H9 (cell line): Measurements from ENCODE around the gene TNPO1. TPM values are rescaled to one million over a fixed set of nuclear protein-coding genes. Genes with fewer than 3 reads are reported as not detected.
A peak's percentile ranks its signal among the peaks of the same experiment; 100 is the strongest.

Experiments used
- DNase-seq: peaks from one replicate; pipeline ENCODE4 v3.0.0-alpha.2; 2017
- H2AFZ ChIP-seq: one replicate; pipeline ENCODE4 v1.6.1; 2013; ENCODE audit warnings: mild to moderate bottlenecking, low read length, control low read depth, moderate library complexity
- H2AK5ac ChIP-seq: 2 replicates; pipeline ENCODE4 v1.6.1; 2013; ENCODE audit warnings: low read length, control low read depth, mixed read lengths; ENCODE audit not compliant: insufficient read length
- H2BK120ac ChIP-seq: one replicate; pipeline ENCODE4 v1.6.1; 2013; ENCODE audit warnings: low read depth, mild to moderate bottlenecking, low read length, control low read depth, inconsistent platforms; ENCODE audit not compliant: poor library complexity, severe bottlenecking
- H2BK12ac ChIP-seq: 2 replicates; pipeline ENCODE4 v1.6.1; 2013; ENCODE audit warnings: low read length, control low read depth, mixed read lengths, low read depth; ENCODE audit not compliant: insufficient read length
- H2BK15ac ChIP-seq: 2 replicates; pipeline ENCODE4 v1.6.1; 2013; ENCODE audit warnings: low read depth, low read length, control low read depth
- H2BK20ac ChIP-seq: one replicate; pipeline ENCODE4 v1.6.1; 2013; ENCODE audit warnings: low read depth, mild to moderate bottlenecking, low read length, control low read depth, inconsistent platforms; ENCODE audit not compliant: poor library complexity, severe bottlenecking
- H2BK5ac ChIP-seq: 2 replicates; pipeline ENCODE4 v1.6.1; 2013; ENCODE audit warnings: low read length, control low read depth, mixed read lengths; ENCODE audit not compliant: insufficient read length
- H3K14ac ChIP-seq: 2 replicates; pipeline ENCODE4 v1.6.1; 2013; ENCODE audit warnings: low read length, control low read depth; ENCODE audit not compliant: insufficient read depth
- H3K18ac ChIP-seq: 2 replicates; pipeline ENCODE4 v1.6.1; 2013; ENCODE audit warnings: low read depth, mild to moderate bottlenecking, mixed read lengths, low read length, control low read depth; ENCODE audit not compliant: insufficient read length
- H3K23ac ChIP-seq: 2 replicates; pipeline ENCODE4 v1.6.1; 2013; ENCODE audit warnings: low read length, control low read depth, mixed read lengths, low read depth; ENCODE audit not compliant: insufficient read length
- H3K23me2 ChIP-seq: 2 replicates; pipeline ENCODE4 v1.6.1; 2013; ENCODE audit warnings: low read depth, mild to moderate bottlenecking, mixed read lengths, low read length, control low read depth; ENCODE audit not compliant: insufficient read length, poor library complexity, severe bottlenecking
- H3K27ac ChIP-seq: 2 replicates; pipeline ENCODE4 v1.5.1; 2013; ENCODE audit warnings: low read length, control low read depth, mixed read lengths, low read depth; ENCODE audit not compliant: insufficient read length
- H3K27me3 ChIP-seq: 2 replicates; pipeline ENCODE4 v1.6.1; 2013; ENCODE audit warnings: low read length, control low read depth, inconsistent platforms; ENCODE audit not compliant: insufficient read depth
- H3K4ac ChIP-seq: 2 replicates; pipeline ENCODE4 v1.6.1; 2013; ENCODE audit warnings: low read depth, mild to moderate bottlenecking, control low read depth, inconsistent platforms, low read length, moderate library complexity
- H3K4me1 ChIP-seq: 2 replicates; pipeline ENCODE4 v1.6.1; 2013; ENCODE audit warnings: low read length, control low read depth, inconsistent platforms; ENCODE audit not compliant: insufficient read depth
- H3K4me2 ChIP-seq: 2 replicates; pipeline ENCODE4 v1.6.1; 2013; ENCODE audit warnings: low read length, control low read depth, mixed read lengths; ENCODE audit not compliant: insufficient read length, insufficient read depth
- H3K56ac ChIP-seq: 2 replicates; pipeline ENCODE4 v1.6.1; 2013; ENCODE audit warnings: low read depth, mild to moderate bottlenecking, mixed read lengths, low read length, control low read depth; ENCODE audit not compliant: insufficient read length
- H3K79me1 ChIP-seq: 2 replicates; pipeline ENCODE4 v1.6.1; 2013; ENCODE audit warnings: low read depth, mild to moderate bottlenecking, moderate library complexity, low read length, control low read depth, inconsistent platforms; ENCODE audit not compliant: insufficient read depth, poor library complexity, severe bottlenecking
- H3K79me2 ChIP-seq: 2 replicates; pipeline ENCODE4 v1.6.1; 2013; ENCODE audit warnings: low read length, control low read depth, inconsistent platforms; ENCODE audit not compliant: insufficient read depth
- H3K9ac ChIP-seq: 2 replicates; pipeline ENCODE4 v1.6.1; 2013; ENCODE audit warnings: low read length, control low read depth, mixed read lengths; ENCODE audit not compliant: insufficient read length; ENCODE audit errors: extremely low read depth
- H3K9me3 ChIP-seq: one replicate; pipeline ENCODE4 v1.6.1; 2013; ENCODE audit warnings: low read depth, low read length, inconsistent platforms; ENCODE audit not compliant: control insufficient read depth
- H3T11ph ChIP-seq: one replicate; pipeline ENCODE4 v1.6.1; 2013; ENCODE audit warnings: mild to moderate bottlenecking, low read length, control low read depth, inconsistent platforms
- H4K20me1 ChIP-seq: one replicate; pipeline ENCODE4 v1.6.1; 2013; ENCODE audit not compliant: control insufficient read depth, insufficient read length, insufficient read depth
- H4K5ac ChIP-seq: 2 replicates; pipeline ENCODE4 v1.6.1; 2013; ENCODE audit warnings: low read depth, mild to moderate bottlenecking, mixed read lengths, low read length, control low read depth; ENCODE audit not compliant: insufficient read length
- H4K8ac ChIP-seq: replicated peaks from 2 replicates; pipeline ENCODE4 v1.6.1; 2013; ENCODE audit warnings: low read length, control low read depth, mixed read lengths, low read depth; ENCODE audit not compliant: insufficient read length
- H4K91ac ChIP-seq: 2 replicates; pipeline ENCODE4 v1.6.1; 2013; ENCODE audit warnings: low read depth, mild to moderate bottlenecking, moderate library complexity, mixed read lengths, low read length, control low read depth; ENCODE audit not compliant: insufficient read length
- H3K27ac Mint-ChIP-seq, 3 experiments: 2 replicates in 2 of 3; 3 replicates in 1 of 3; pipeline ENCODE4 v1.8.0; 2020 to 2021; ENCODE audit warnings: mixed read lengths in 3 of 3, mild to moderate bottlenecking in 1 of 3, moderate library complexity in 1 of 3
- H3K27me3 Mint-ChIP-seq: 2 replicates; pipeline ENCODE4 v1.8.0; 2021; ENCODE audit warnings: low read depth, mild to moderate bottlenecking, moderate library complexity, mixed read lengths
- H3K36me3 Mint-ChIP-seq, 3 experiments: 2 replicates in 2 of 3; 3 replicates in 1 of 3; pipeline ENCODE4 v1.8.0; 2020 to 2021; ENCODE audit warnings: low read depth in 3 of 3, mixed read lengths in 3 of 3; ENCODE audit not compliant: insufficient read depth in 1 of 3
- H3K4me1 Mint-ChIP-seq, 2 experiments: 2 replicates each; pipeline ENCODE4 v1.8.0; 2020; ENCODE audit warnings: mixed read lengths in 2 of 2
- H3K4me3 Mint-ChIP-seq, 2 experiments: 2 replicates in 1 of 2; 3 replicates in 1 of 2; pipeline ENCODE4 v1.8.0; 2020 to 2021; ENCODE audit warnings: mild to moderate bottlenecking in 2 of 2, mixed read lengths in 2 of 2, moderate library complexity in 1 of 2
- H3K9me3 Mint-ChIP-seq, 2 experiments: 2 replicates in 1 of 2; 3 replicates in 1 of 2; pipeline ENCODE4 v1.8.0; 2020; ENCODE audit warnings: mild to moderate bottlenecking in 2 of 2, mixed read lengths in 2 of 2, moderate library complexity in 1 of 2
- CTCF ChIP-seq: fragments of 200-600 bp; sonication (generic); conservative IDR thresholded peaks from 3 replicates; pipeline ENCODE4 v1.8.0; 2021; ENCODE audit warnings: antibody characterized with exemption, mild to moderate bottlenecking
- WGBS: extraction: QIAGEN DNeasy Blood & Tissue Kit; methylation state at CpG from one replicate; pipeline ENCODE4 v1.1.7; 2013; ENCODE audit warnings: missing lambda C conversion rate, low lambda C conversion rate, mixed read lengths; ENCODE audit not compliant: insufficient read length; ENCODE audit errors: extremely low coverage; 5-methylcytosine and 5-hydroxymethylcytosine counted together
- total RNA-seq: library from RNA; stranded (reverse); gene quantifications from 2 replicates; pipeline ENCODE4 v1.2.1, GENCODE V29; 2021

Gene TNPO1
- total RNA-seq, 1 experiment from 2014 or later, result 164 TPM

DNA sequence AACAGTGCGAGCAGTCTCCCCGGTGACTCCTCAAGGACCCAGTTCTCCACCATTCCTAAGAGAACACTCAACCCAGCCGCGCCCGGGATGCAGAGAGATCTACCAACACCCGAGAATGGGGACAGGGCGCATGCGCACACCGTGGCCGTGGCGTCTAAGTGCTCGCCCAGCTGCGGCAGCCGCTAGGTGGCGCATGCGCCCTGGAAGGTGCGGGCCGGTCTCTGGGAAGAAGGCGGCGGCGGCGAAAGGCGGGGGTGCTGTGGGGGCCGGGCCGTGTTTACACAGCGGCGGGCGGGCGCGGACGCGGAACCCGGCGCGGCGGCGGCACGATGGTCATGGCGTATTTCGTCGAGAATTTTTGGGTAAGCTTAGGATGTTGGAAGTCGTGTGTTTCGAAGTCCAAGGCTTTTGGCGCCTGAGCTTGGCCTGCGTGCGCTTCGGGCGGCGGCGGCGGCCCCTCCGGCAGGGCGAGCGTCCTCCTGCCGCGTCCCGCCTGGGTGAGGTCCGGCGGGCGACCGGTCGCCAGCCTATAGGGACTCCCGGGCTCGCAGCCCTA is 139.4 kb downstream of the TNPO1 start, which contains the start of gene FCHO2:
TSS of gene FCHO2 (plus strand) at position 274 of the 556 bp plus-strand sequence. CDS start at position 330, 56 bp downstream.
- Histone ChIP-seq H3K79me2 (no peaks in the 10 kb centered on the region; the same call in 1 of the 2 replicates), H4K5ac (peak within 1 kb of the TSS; percentile 35), H3K79me1 (no peaks in the 10 kb centered on the region), H2AK5ac (no peak within 1 kb of the TSS), H3K14ac (peak within 1 kb of the TSS; percentile 92), H2AFZ (peak within 1 kb of the TSS; percentile 59), H3K18ac (peak within 1 kb of the TSS; percentile 87), H3K23me2 (peaks cover 12% of the 10 kb centered on the region), H4K20me1 (no peaks in the 10 kb centered on the region), H4K91ac (no peak within 1 kb of the TSS), H2BK20ac (no peak within 1 kb of the TSS), H3K4me1 (peaks cover 5% of the 10 kb centered on the region), H3K27me3 (no peaks in the 10 kb centered on the region), H3K9ac (peak within 1 kb of the TSS; percentile 73), H3K23ac (no peak within 1 kb of the TSS), H2BK120ac (peak within 1 kb of the TSS; percentile 39), H2BK15ac (no peak within 1 kb of the TSS), H3K4ac (no peak within 1 kb of the TSS), H3K4me2 (peak within 1 kb of the TSS; percentile 76), H4K8ac (no peak within 1 kb of the TSS), H2BK5ac (no peak within 1 kb of the TSS), H3K56ac (no peak within 1 kb of the TSS), H3T11ph (no peak within 1 kb of the TSS), H2BK12ac (no peak within 1 kb of the TSS), H3K27ac (peak within 1 kb of the TSS; percentile 35), H3K9me3 (no peaks in the 10 kb centered on the region)
- Mint-ChIP-seq H3K9me3 (no peaks in the 10 kb centered on the region), H3K4me1 (peaks cover 23 to 25% of the 10 kb centered on the region in 2 experiments), H3K27me3 (no peaks in the 10 kb centered on the region; the same call in 1 of the 2 replicates), H3K36me3 (no peaks in the 10 kb centered on the region), H3K4me3 (peak within 1 kb of the TSS; percentile 86 to 89), H3K27ac (peak within 1 kb of the TSS; percentile 45 to 96 (median 92); a peak in 5 of 7 replicates)
- TF ChIP-seq CTCF, result peak; percentile 90
- DNase-seq, result peak; percentile 96
- no CpG with 5 or more reads among the region's 64 CpGs for WGBS
